NOMO-1 treated with dmso at 0.1 percent for 144 hours (cell line): Measurements from ENCODE around the gene COL21A1.
A peak's percentile ranks its signal among the peaks of the same experiment; 100 is the strongest.

ENCODE experiments used
- DNase-seq: peaks from one replicate; lab custom pipeline; 2025; ENCODE audit not compliant: unreplicated experiment; lab: John Stamatoyannopoulos, UW

The COL21A1 gene

DNA sequence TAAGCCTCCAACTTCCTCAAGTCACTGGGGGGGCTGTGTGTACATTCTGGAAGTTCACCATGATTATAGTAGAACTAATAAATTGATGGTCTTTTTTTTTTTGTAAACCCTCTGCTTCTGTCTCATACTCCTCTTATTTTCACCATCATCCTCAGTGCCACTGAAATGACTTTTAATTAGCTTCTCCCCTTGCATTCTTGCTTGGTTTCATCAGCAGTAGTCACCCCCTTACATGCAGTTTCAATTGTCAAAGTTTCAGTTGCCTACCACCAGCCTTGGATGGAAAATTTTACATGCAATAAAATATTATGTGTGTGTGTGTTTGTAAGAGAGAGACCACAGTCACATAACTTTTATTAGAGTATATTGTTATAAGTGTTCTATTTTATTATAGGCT lies 196.2 kb downstream of the COL21A1 start:
- DNase-seq = no peak

DNA sequence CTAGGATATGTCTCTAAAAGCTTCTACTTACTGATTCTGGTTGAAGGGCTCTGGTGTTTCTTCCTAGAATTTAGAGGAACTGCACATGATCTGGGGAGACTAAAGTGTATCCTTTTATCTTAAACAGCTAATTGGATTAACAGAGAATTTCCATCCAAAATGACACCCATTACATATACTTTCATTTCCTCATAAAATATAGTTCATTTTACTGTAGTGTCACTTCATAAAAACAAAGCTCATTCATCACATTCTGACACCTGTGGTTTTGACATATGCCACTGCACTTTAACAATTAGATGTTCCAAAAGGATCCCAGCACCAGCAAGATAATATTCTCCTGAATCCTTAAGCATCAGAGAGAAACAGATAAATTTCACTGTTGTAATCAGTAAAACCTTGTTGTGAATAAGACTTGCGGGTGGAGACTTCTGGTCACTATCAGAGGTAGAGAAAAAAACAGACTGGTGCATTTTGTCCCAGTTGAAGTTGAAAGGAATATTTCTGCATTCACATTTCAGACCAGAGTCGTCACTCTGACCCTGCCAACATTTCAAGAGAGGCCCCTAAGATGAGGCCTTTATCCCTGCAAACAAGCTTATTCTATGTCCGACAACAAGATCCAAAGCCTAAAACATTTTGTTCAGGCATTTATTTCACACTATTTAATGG lies 196.7 kb downstream of the COL21A1 start:
- DNase-seq = peak; percentile 23

DNA sequence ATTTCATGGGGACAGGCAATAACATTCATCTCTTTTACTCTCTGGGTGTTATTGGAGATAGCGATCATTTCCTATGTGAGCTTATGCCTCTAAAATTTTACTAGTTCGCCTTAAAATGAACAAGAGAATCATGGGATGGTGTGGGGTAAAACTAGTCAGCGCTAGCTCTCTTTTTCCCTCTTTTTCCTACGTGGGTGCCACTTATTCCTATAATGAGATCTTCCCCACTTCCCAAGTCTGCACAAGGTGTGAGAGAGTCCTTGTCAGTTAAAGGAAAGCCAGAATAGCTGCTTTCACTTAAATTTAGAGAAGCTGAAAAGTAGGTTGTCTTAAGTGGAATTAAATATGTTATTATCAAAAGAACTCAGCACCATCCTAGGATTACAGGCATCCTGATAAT lies 198.8 kb downstream of the COL21A1 start:
- DNase-seq = no peak

DNA sequence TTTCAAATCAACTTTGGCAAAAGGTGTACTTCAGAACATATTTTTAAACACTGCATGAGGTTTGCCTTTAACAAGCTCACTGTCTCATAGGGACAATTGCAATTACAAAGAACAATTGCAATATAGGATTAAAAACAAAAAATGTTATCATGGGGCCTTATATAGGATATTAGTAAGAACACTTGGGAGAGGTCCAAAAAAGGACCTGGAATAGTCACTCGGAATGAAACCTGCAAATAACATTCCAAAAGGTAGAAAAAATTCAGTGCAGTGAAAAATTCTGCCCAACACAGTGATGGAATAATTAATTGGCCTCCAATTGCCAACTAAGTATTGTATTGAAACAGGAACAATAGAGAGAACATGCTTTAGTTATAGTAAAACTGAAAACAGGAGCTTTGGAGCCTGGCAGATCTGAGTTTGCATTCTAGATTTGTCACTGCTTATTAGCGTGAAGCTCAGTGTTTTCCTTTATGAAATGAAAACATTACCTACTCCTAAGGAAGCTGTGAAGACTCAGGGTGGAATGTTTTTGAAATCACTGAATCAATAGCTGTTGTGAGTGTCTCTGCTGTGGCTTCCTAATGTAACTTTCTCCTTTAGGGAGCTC lies 199.3 kb downstream of the COL21A1 start:
- no peak for DNase-seq

DNA sequence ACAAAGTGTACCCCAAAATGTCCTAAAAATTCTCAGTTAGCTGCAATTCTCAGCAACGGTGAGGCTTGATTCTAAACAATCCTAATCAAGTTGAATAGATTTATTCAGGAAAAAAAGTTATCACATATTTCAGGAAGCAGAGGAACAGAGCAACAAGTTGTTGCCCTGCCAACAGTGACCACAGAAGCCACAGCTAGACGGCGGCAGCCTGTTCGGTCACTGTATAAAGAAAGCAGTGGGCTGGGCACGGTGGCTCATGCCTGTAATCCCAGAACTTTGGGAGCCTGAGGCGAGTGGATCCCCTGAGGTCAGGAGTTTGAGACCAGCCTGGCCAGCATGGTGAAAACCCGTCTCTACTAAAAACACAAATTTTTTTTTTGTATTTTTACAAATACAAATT lies 200.8 kb downstream of the COL21A1 start:
- no peak for DNase-seq

DNA sequence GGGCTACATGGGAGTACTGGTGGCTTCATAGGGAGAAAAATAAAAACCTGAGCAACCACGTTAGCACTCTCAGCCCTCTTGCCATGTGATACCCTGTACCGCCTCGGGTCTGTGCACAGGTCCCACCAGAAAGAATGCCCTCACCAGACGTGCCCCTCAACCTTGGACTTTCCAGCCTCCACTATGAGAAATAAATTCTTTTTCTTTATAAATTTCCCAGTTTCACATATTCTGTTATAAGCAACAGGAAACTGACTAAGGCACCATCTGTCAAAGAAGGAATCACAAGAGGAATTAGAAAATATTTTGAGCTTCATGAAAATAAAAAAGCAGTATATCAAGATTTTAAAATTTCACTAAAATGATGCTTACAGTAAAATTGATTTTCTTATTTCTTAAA lies 203.6 kb downstream of the COL21A1 start:
- no peak for DNase-seq

DNA sequence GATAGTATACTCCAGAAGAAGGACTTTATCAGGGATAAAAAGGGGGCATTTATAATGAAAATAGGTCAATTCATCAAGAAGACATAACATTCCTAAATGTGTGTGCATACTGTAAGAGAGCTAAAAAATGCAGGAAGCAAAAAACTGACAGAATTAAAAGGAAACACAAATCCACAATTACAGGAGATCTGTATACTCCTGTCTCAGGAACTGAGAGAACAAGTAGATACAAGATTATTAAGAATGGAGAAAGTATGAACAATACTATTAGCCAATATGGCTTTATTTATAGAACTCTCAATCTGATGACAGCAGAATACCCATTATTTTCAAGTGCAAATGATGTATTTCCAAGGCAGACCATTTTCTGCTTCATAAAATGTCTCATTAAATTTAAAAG lies 204.3 kb downstream of the COL21A1 start:
- no peak for DNase-seq

DNA sequence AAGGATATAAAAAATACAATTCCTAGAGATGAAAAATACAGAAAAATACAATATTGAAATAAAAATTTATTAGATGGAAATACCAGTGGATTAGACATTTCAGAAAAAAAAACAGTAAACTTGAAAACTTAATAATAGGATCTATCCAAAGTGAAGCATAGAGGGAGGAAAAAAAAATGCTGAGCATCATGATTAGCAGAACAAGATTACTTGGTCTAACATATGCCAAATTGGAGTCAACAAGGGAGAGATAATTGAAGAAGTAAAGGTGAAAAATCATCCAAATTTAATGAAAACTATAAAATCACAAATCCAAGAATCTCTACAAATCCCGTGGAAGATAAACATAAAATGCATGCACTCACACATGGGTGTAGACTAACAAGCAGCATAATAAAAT lies 205.8 kb downstream of the COL21A1 start:
- no peak for DNase-seq

DNA sequence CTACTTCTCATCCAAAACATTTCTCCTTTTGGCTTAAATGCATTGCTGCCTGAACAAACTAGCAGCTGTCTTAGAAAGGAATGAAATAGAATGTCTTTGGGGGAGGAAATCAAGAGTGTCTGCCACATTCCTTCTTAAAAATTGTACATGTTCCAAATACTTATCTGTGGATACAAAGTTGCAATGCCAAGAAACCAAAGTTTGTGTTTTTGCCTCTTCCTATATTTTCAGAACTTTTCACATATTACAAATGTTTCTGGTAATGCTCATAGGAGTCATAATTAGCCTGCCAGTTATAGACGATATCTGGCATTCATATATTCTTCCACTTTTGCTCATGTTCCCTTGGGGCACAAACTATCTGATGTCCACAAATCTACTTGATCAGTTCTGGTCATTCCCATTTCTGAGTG lies 206.5 kb downstream of the COL21A1 start:
- DNase-seq = no peak

DNA sequence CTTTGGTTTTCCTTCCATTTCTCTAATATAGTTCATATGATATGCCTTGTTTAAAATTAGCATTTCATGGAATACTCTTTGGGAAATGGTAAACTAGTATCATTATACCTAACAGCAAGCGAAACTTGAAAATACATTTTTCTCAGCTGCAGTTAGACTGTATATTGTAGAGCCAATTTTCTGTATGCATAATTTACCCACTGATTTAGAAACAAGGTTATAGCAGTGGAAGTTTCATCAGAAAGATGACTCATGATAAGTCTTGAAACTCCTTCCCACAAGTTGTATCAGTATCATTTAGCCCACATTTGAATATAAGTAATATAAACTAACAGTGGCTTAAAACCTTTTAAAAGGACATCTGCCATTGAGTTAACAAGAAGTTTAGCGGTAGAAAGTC lies 207.2 kb downstream of the COL21A1 start:
- DNase-seq = no peak

DNA sequence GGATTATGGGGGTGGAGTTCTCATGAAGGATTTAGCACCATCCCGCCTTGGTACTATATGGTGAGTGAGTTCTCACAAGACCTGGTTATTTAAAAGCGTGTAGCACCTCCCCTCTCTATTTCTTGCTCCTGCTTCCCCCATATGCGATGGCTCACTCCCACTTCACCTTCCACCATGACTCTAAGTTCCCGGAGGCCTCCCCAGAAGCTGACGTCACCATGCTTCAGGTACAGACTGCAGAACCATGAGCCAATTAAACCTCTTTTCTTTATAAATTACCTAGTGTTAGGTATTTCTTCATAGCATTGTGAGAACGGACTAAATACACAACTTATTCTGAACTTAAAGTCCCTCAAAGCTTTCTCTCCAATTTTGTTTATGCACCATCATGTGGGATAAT lies 208.6 kb downstream of the COL21A1 start:
- no peak for DNase-seq

DNA sequence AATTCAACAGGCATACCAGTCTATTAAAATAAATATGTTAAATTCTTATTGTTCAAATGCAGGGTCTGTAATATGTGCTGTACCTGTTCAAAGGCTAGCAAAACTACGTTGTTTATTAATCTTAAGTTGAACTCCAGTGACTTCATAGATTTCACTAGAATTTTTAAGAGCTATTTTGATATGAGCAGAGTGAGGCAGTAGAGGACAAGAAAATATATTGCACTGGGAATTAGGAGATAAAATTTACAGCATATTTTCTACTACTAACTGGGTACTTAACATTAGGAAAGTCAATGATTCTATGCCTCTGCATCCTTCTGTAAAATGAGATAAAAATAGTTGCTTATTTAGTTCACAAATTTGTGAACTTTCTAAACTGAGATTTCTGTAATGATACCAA lies 209.8 kb downstream of the COL21A1 start:
- no peak for DNase-seq

DNA sequence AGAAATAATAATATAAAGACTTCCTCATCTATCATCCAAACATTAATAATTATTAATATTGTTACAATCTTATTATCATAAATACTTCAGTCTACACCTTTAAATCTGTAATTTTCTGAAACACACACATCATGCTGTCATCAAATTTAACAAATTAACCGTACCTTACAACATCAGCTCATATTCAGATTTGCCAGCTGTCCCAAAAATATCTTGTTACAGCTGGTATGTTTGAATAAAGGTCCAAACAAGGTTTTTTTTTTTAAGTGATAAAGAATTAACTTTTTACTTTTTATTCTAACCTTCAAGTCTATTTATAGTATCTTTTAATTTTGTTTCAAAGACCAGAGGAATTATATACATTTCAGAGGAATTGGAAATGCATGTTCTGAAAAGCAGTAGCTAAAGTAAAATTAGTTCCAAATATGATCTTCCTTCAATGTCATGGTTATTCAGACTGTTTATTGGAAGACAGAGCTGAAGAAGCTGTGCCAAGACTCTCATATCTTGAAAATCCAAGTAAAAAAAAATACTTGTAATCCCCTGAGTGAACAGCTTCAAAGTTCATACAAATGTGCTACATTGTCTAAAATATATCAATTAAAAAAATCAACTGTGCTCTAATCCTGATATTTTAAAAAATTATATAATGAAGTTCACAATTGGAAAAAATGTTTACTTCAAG lies 210.3 kb downstream of the COL21A1 start:
- DNase-seq = no peak

DNA sequence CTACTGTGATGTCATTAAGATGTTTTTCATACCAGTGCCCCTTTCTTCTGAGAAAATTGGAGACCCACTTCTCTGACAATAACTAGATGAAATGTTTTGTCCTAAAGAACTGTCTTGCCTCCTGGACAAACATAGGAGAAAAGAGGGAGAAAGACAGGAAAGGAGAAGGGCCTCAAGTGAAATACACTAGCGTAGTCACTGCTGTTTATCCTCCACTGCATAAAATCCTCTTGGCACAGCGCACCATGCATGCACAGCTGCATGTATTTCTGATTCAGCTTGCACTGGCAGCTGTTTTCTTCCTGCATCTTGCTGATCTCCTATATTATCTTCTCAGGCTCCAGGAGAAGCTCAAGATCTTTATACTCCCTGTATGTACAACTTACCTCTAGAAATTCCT lies 214.0 kb downstream of the COL21A1 start:
- no peak for DNase-seq

DNA sequence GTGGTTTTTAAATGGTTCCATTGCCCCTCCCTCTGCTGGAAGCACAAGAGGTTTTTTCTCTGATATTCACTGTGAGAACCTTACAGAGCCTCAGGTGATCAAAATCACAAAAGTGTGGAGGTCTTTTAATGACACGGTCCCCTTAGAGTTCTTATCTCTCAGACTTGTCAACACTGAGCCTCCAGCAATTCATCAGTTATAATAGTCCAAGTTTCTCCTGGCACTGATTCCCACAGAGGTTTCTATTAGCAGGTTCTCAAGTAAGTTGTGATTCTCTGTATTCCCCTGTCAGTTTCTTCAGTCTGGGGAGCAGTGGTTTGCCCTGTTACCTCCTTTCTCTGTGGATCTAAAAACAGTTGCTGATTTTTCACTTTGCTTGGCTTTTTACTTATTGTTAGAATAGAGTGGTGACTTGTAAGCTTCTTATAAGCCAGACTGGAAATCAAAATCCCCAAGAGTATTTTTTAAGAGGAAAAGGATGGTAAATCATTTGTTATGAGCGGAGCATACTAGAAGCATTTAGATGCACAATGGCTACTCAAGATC lies 214.6 kb downstream of the COL21A1 start:
- DNase-seq = no peak

DNA sequence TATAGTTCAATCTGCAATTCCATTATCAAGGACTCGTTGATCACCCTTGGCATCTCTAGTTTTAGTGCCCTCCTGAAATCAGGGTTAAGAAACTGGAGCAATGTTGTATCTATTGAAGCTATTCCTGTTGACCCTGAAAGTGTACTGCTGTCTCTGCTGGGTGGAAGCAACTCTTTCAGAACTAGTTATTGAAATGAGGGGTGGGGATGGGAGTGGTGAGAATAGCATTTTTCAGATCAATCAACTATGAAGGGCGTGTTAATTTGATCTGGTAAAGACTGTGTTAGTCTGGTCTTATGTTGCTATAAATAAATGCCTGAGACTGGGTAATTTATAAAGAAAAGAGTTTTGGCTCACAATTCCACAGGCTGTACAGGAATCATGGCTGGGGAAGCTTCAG lies 219.5 kb downstream of the COL21A1 start:
- no peak for DNase-seq

DNA sequence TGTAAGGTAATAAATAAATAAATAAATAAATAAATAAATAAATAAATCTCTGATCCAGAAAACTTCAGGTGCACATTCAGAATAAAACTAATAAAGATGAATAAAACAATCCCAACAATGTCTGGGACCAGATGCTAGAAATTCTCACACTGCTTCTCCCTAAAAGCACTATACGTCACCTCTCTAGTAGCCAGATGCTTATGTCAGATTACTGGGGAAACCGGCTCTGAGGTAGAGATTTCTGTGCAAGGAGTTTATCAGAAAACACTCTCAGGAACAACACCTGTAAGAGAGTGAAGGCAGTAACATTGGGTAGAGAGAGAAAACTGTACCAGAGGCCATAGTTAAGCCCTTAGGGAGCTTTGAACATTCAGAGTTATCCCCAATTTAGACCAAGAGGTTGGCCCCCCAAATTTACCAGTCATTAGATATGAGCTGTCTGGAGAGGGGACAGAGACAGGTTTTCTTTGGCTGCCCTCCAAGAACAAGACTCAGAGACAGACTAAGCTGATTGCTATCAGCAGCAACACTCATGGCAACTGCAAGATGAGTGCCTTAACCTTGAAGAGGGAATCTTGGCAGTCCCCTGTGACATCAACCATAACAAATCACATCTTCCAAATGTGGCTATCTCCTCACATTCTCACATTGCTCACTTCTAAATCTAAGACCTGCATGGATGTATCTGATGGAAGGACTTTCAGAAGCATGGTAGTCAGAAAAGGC lies 220.8 kb downstream of the COL21A1 start:
- no peak for DNase-seq

DNA sequence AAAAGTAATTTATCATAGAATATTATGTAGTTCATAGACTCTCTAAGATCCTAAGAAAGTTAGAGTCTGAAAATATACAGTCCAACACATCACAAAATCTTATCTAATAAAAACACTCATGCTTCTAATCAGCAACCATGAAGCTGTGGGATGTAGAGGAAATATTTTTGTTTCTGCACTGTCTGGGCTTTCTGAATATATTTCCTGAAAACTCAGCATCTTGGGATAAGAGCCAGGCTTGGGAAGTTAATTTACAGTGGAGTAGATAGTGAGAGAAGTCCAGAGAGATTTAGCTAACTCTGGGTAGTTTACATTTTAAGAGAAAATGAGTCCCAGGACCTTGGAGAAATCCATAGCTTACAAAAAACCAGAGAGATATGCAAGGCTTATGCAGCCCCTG lies 221.6 kb downstream of the COL21A1 start:
- DNase-seq = no peak

DNA sequence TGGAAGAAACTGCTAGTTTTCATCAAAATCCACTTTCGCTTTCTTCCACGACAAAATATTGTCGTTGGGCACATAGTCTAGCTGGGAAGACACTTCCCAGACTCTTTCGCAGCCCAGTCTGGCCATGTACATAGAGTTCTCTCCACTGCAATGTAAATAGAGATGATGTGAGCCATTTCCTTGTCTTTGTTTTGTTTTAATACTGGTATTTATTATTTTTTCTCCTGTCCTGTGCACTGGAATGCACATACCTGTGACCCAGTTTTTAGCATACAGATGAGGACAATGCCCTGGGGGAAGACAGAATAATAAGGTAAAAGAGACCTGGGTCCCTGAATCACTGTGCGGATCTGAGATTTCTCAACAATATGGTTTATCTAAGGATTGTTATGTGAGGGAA lies 222.4 kb downstream of the COL21A1 start:
- DNase-seq = no peak

DNA sequence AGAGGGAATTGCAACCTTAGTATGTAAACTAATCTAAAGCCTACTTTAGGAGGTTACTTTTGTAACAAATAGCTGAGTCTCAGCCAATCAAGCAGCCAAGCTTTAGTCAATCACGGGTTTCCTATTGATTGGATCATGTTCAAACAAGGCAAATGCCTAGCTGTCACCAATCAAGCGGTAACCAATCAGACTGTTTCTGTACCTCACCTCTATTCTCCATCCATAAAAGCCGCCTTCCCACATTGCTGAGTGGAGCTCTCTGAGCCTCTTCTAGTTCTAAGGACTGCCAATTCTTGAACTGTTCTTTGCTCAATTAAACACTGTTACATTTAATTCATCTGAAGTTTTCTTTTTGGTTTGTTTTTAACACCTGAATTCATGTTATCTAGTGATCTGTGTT lies 223.6 kb downstream of the COL21A1 start:
- no peak for DNase-seq

DNA sequence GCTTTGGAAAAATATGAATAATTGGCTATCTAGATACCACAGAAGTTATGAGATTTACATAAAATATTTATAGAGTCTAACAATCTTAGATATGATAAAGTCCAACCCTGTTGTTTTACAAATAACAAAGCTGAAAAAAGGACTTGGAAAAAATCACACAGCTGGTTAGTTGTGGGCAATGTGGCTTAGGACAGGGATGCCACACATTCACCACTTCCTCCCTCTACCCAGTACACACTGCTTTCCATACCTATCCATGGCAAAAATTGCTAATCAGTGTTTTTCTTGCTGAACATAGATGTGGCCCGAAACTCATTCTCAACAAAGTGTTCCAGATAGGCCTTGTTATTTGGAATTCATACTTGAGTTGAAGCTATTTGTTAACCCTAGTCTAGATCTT lies 224.7 kb downstream of the COL21A1 start:
- DNase-seq = no peak

DNA sequence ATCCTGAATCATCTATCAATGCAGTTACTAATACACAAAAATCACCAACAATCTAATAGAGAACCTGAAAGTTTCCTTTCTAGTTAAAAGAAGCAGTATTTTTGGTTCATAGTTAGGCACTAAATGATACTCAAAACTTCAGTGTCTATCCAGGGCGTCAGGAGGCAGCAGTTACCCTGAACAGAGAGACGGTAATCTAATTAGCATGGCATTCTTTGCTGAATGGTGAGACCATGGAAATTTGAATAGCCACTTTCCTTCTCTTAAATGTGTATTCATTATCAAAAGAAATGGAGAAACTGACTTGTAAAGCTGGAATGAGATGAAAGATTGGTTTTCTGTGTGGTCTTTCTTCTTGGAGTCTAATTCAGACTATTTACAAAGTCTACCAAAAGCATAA lies 225.4 kb downstream of the COL21A1 start:
- no peak for DNase-seq
